Activated CD8-positive, alpha-beta memory T cell treated with anti-CD3 and anti-CD28 coated beads, Interleukin-2, amount 10 ng/mL, durations not matched to agents 7 days and 5 days (primary cell): Measurements from ENCODE around the gene FBXL20. TPM values are rescaled to one million over a fixed set of nuclear protein-coding genes. Genes with fewer than 3 reads are reported as not detected.
"Not testable (repeated sequence)": the region's sequence is repeated elsewhere in the genome, so short reads cannot be mapped to it uniquely, and the experiment has no call there.

ENCODE experiments used
- ATAC-seq: fragments of 150-1000 bp; cut with Tn5 transposase; one replicate; pipeline ENCODE4 v1.10.0; 2021; ENCODE audit warnings: moderate library complexity
- CTCF ChIA-PET: fragments of 350-600 bp; sonication (Branson Sonifier 250); formaldehyde crosslinking; loops from one replicate; lab custom pipeline; 2021; ENCODE audit warnings: antibody characterized with exemption; lab: Charles Lee
- DNase-seq: peaks from one replicate; pipeline ENCODE4 v3.0.0-alpha.2; 2020
- H3K27ac Mint-ChIP-seq: one replicate; pipeline ENCODE4 v1.8.0; 2021; ENCODE audit warnings: mild to moderate bottlenecking, mixed read lengths
- H3K27me3 Mint-ChIP-seq: one replicate; pipeline ENCODE4 v1.8.0; 2021; ENCODE audit warnings: mixed read lengths
- H3K36me3 Mint-ChIP-seq: one replicate; pipeline ENCODE4 v1.8.0; 2021; ENCODE audit warnings: mild to moderate bottlenecking, mixed read lengths
- H3K4me1 Mint-ChIP-seq: one replicate; pipeline ENCODE4 v1.8.0; 2021; ENCODE audit warnings: mixed read lengths
- H3K4me3 Mint-ChIP-seq: one replicate; pipeline ENCODE4 v1.8.0; 2021; ENCODE audit warnings: mild to moderate bottlenecking, moderate library complexity, mixed read lengths
- H3K9me3 Mint-ChIP-seq: one replicate; pipeline ENCODE4 v1.8.0; 2022; ENCODE audit warnings: low read depth, mixed read lengths
- total RNA-seq, 2 experiments: library from RNA; stranded (reverse); gene quantifications; one replicate each; pipeline ENCODE4 v1.2.3, GENCODE V29; 2021

Gene FBXL20
- total RNA-seq, 2 experiments from 2014 or later, result 12.9 to 14.1 TPM

- CTCF ChIA-PET, result no interaction called here
- Mint-ChIP-seq H3K36me3 (peaks cover 1% of the 10 kb centered on the region), H3K27me3 (no peaks in the 10 kb centered on the region), H3K9me3 (no peaks in the 10 kb centered on the region), H3K27ac (no peak overlapping the region), H3K4me1 (no peaks in the 10 kb centered on the region), H3K4me3 (no peak overlapping the region)
- no peak for DNase-seq
- no peak for ATAC-seq
Measured at GRCh38 chr17:39339272-39339671, 62.2 kb downstream of the FBXL20 start.

GRCh38 chr17:39337649-39338048 lies 63.8 kb downstream of the FBXL20 start:
- H3K27me3 Mint-ChIP-seq, CTCF ChIA-PET, H3K27ac Mint-ChIP-seq, H3K4me1 Mint-ChIP-seq, DNase-seq, H3K9me3 Mint-ChIP-seq, ATAC-seq, H3K36me3 Mint-ChIP-seq, H3K4me3 Mint-ChIP-seq: not testable (repeated sequence)

- no peaks in the 10 kb centered on the region for H3K27me3 Mint-ChIP-seq
- CTCF ChIA-PET, result no interaction called here
- H3K9me3 Mint-ChIP-seq, result no peaks in the 10 kb centered on the region
- no peak for ATAC-seq
- H3K27ac Mint-ChIP-seq, result no peak overlapping the region
- DNase-seq, result no peak
- H3K36me3 Mint-ChIP-seq, result peaks cover 1% of the 10 kb centered on the region
- no peaks in the 10 kb centered on the region for H3K4me1 Mint-ChIP-seq
- no peak overlapping the region for H3K4me3 Mint-ChIP-seq
Measured at GRCh38 chr17:39335704-39336223, 65.7 kb downstream of the FBXL20 start.

GRCh38 chr17:39334008-39334744 lies 67.2 kb downstream of the FBXL20 start:
- H3K27me3 Mint-ChIP-seq, H3K9me3 Mint-ChIP-seq, H3K4me3 Mint-ChIP-seq, H3K27ac Mint-ChIP-seq, ATAC-seq, H3K4me1 Mint-ChIP-seq, CTCF ChIA-PET, H3K36me3 Mint-ChIP-seq, DNase-seq: not testable (repeated sequence)

GRCh38 chr17:39332092-39332491 lies 69.3 kb downstream of the FBXL20 start:
- no peaks in the 10 kb centered on the region for H3K36me3 Mint-ChIP-seq
- no peak overlapping the region for H3K27ac Mint-ChIP-seq
- CTCF ChIA-PET, result no interaction called here
- ATAC-seq (no peak), DNase-seq (no peak)
- H3K4me3 Mint-ChIP-seq, result no peak overlapping the region
- no peaks in the 10 kb centered on the region for H3K27me3 Mint-ChIP-seq
- no peaks in the 10 kb centered on the region for H3K9me3 Mint-ChIP-seq
- no peaks in the 10 kb centered on the region for H3K4me1 Mint-ChIP-seq

GRCh38 chr17:39328815-39329214 lies 72.6 kb downstream of the FBXL20 start:
- Mint-ChIP-seq H3K27ac (no peak overlapping the region), H3K27me3 (no peaks in the 10 kb centered on the region), H3K4me3 (no peak overlapping the region), H3K9me3 (no peaks in the 10 kb centered on the region), H3K36me3 (no peaks in the 10 kb centered on the region), H3K4me1 (no peaks in the 10 kb centered on the region)
- DNase-seq (no peak), ATAC-seq (no peak)
- CTCF ChIA-PET, result no interaction called here

GRCh38 chr17:39327109-39327508 lies 74.3 kb downstream of the FBXL20 start:
- Mint-ChIP-seq H3K27me3 (no peaks in the 10 kb centered on the region), H3K36me3 (no peaks in the 10 kb centered on the region)
- no peak for ATAC-seq

GRCh38 chr17:39325528-39326240 lies 75.7 kb downstream of the FBXL20 start:
- CTCF ChIA-PET, result interaction anchor here (0.9 kb wide), 1 partner anchor 81 kb away, joined by 3 read pairs; no protein-coding TSS in a partner anchor
- no peaks in the 10 kb centered on the region for H3K9me3 Mint-ChIP-seq
- H3K27ac Mint-ChIP-seq, result no peak overlapping the region
- no peak overlapping the region for H3K4me3 Mint-ChIP-seq
- DNase-seq, result no peak
- H3K36me3 Mint-ChIP-seq, result no peaks in the 10 kb centered on the region
- H3K4me1 Mint-ChIP-seq, result no peaks in the 10 kb centered on the region
- no peak for ATAC-seq
- no peaks in the 10 kb centered on the region for H3K27me3 Mint-ChIP-seq

More at GRCh38 chr17:39327109-39327508, 74.3 kb downstream of the FBXL20 start:
- DNase-seq, result no peak
- no peaks in the 10 kb centered on the region for H3K9me3 Mint-ChIP-seq
- H3K4me3 Mint-ChIP-seq, result no peak overlapping the region
- CTCF ChIA-PET, result interaction anchor here (0.7 kb wide), 1 partner anchor 213 kb away, joined by 3 read pairs; no protein-coding TSS in a partner anchor
- H3K27ac Mint-ChIP-seq, result no peak overlapping the region
- no peaks in the 10 kb centered on the region for H3K4me1 Mint-ChIP-seq

- no peak for DNase-seq
- no peaks in the 10 kb centered on the region for H3K9me3 Mint-ChIP-seq
- CTCF ChIA-PET, result no interaction called here
- no peak overlapping the region for H3K27ac Mint-ChIP-seq
- no peak overlapping the region for H3K4me3 Mint-ChIP-seq
- ATAC-seq, result no peak
- H3K36me3 Mint-ChIP-seq, result no peaks in the 10 kb centered on the region
- H3K27me3 Mint-ChIP-seq, result no peaks in the 10 kb centered on the region
- H3K4me1 Mint-ChIP-seq, result no peaks in the 10 kb centered on the region
Measured at GRCh38 chr17:39318636-39319035, 82.8 kb downstream of the FBXL20 start.

GRCh38 chr17:39306509-39307212 lies 94.8 kb downstream of the FBXL20 start:
- peaks cover 3% of the 10 kb centered on the region for H3K36me3 Mint-ChIP-seq
- CTCF ChIA-PET, result interaction anchor here (0.5 to 1.0 kb wide), 2 partner anchors 75 to 132 kb away, joined by 3 read pairs; no protein-coding TSS in a partner anchor
- ATAC-seq, result no peak

GRCh38 chr17:39305978-39306377 lies 95.4 kb downstream of the FBXL20 start:
- CTCF ChIA-PET, result interaction anchor here (1.0 to 1.2 kb wide), 2 partner anchors 10 to 131 kb away, joined by 3 read pairs; no protein-coding TSS in a partner anchor
- no peak for ATAC-seq
- Mint-ChIP-seq H3K4me1 (no peaks in the 10 kb centered on the region), H3K27me3 (no peaks in the 10 kb centered on the region), H3K27ac (no peak overlapping the region), H3K4me3 (no peak overlapping the region), H3K36me3 (peaks cover 1% of the 10 kb centered on the region), H3K9me3 (no peaks in the 10 kb centered on the region)
- DNase-seq, result no peak

More at GRCh38 chr17:39306509-39307212, 94.8 kb downstream of the FBXL20 start:
- DNase-seq, result no peak
- H3K27me3 Mint-ChIP-seq, result no peaks in the 10 kb centered on the region
- H3K4me3 Mint-ChIP-seq, result no peak overlapping the region
- H3K9me3 Mint-ChIP-seq, result no peaks in the 10 kb centered on the region
- no peaks in the 10 kb centered on the region for H3K4me1 Mint-ChIP-seq
- H3K27ac Mint-ChIP-seq, result no peak overlapping the region

- H3K27me3 Mint-ChIP-seq, result no peaks in the 10 kb centered on the region
- H3K36me3 Mint-ChIP-seq, result peaks cover 1% of the 10 kb centered on the region
- ATAC-seq (no peak), DNase-seq (no peak)
- no peak overlapping the region for H3K4me3 Mint-ChIP-seq
- no peaks in the 10 kb centered on the region for H3K4me1 Mint-ChIP-seq
- CTCF ChIA-PET, result no interaction called here
- no peaks in the 10 kb centered on the region for H3K9me3 Mint-ChIP-seq
- H3K27ac Mint-ChIP-seq, result no peak overlapping the region
Measured at GRCh38 chr17:39304188-39304587, 97.2 kb downstream of the FBXL20 start.

- H3K4me3 Mint-ChIP-seq, result no peak overlapping the region
- no peaks in the 10 kb centered on the region for H3K4me1 Mint-ChIP-seq
- no peak for ATAC-seq
- H3K27me3 Mint-ChIP-seq, result no peaks in the 10 kb centered on the region
- CTCF ChIA-PET, result interaction anchor here (0.6 to 1.7 kb wide), 2 partner anchors 50 to 282 kb away, joined by 3 to 4 read pairs; no protein-coding TSS in a partner anchor
- H3K27ac Mint-ChIP-seq, result no peak overlapping the region
- peaks cover 4% of the 10 kb centered on the region for H3K36me3 Mint-ChIP-seq
- no peak for DNase-seq
- H3K9me3 Mint-ChIP-seq, result no peaks in the 10 kb centered on the region
Measured at GRCh38 chr17:39294060-39294459, 107.4 kb downstream of the FBXL20 start.
